ENCODE measurements around the gene ARHGEF2. TPM values are rescaled to one million over a fixed set of nuclear protein-coding genes. Genes with fewer than 3 reads are reported as not detected.

The ARHGEF2 gene
- total RNA-seq, 4 donors from 2014 or later, result 13.6 to 27.3 (median 26.4) TPM

- DNase-seq, result no peak
- in situ Hi-C loops (cut with MboI; ENCODE audit: low sequenced_read_pairs in 4 of 4), result no loop called here
- no peaks in the 10 kb centered on the region for H3K27me3 ChIP-seq
- H3K36me3 ChIP-seq, result no peaks in the 10 kb centered on the region
- H3K27ac ChIP-seq, result peak overlapping the region; percentile 87 to 97 (median 93)
- H3K4me3 ChIP-seq, result peak overlapping the region in 3 of 4 donors; percentile 26 to 92 (median 84)
- TF ChIP-seq POLR2A (IDR thresholded peaks at IDR 0.05), result no peak
- TF ChIP-seq, protein P1, sequence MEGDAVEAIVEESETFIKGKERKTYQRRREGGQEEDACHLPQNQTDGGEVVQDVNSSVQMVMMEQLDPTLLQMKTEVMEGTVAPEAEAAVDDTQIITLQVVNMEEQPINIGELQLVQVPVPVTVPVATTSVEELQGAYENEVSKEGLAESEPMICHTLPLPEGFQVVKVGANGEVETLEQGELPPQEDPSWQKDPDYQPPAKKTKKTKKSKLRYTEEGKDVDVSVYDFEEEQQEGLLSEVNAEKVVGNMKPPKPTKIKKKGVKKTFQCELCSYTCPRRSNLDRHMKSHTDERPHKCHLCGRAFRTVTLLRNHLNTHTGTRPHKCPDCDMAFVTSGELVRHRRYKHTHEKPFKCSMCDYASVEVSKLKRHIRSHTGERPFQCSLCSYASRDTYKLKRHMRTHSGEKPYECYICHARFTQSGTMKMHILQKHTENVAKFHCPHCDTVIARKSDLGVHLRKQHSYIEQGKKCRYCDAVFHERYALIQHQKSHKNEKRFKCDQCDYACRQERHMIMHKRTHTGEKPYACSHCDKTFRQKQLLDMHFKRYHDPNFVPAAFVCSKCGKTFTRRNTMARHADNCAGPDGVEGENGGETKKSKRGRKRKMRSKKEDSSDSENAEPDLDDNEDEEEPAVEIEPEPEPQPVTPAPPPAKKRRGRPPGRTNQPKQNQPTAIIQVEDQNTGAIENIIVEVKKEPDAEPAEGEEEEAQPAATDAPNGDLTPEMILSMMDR (IDR thresholded peaks at IDR 0.05 in 4 of 5, conservative IDR thresholded peaks at IDR 0.05 in 1 of 5), result no peak
- intact Hi-C loops (cut with DNase I; ENCODE audit: low total_unique reads), result no loop called here
- ATAC-seq, result no peak
- H3K4me1 ChIP-seq, result peaks cover 77 to 89% of the 10 kb centered on the region in 2 donors
- H3K9me3 ChIP-seq, result no peaks in the 10 kb centered on the region
These were observed 3.9 kb downstream of the ARHGEF2 start for GRCh38 chr1:155974208-155975115.

GRCh38 chr1:155973723-155974122, 4.6 kb downstream of the ARHGEF2 start:
- Histone ChIP-seq H3K36me3 (no peaks in the 10 kb centered on the region), H3K4me1 (peaks cover 77 to 89% of the 10 kb centered on the region in 2 donors), H3K4me3 (no peak overlapping the region), H3K27me3 (no peaks in the 10 kb centered on the region), H3K27ac (peak overlapping the region; percentile 87 to 97 (median 93)), H3K9me3 (no peaks in the 10 kb centered on the region)
- DNase-seq, result no peak
- no peak for ATAC-seq
- intact Hi-C loops (cut with DNase I; ENCODE audit: low total_unique reads) (no loop called here), in situ Hi-C loops (cut with MboI; ENCODE audit: low sequenced_read_pairs in 4 of 4) (no loop called here)
- no peak for TF ChIP-seq POLR2A (IDR thresholded peaks at IDR 0.05)
- TF ChIP-seq, protein P1 (IDR thresholded peaks at IDR 0.05 in 4 of 5, conservative IDR thresholded peaks at IDR 0.05 in 1 of 5), result no peak

DNA sequence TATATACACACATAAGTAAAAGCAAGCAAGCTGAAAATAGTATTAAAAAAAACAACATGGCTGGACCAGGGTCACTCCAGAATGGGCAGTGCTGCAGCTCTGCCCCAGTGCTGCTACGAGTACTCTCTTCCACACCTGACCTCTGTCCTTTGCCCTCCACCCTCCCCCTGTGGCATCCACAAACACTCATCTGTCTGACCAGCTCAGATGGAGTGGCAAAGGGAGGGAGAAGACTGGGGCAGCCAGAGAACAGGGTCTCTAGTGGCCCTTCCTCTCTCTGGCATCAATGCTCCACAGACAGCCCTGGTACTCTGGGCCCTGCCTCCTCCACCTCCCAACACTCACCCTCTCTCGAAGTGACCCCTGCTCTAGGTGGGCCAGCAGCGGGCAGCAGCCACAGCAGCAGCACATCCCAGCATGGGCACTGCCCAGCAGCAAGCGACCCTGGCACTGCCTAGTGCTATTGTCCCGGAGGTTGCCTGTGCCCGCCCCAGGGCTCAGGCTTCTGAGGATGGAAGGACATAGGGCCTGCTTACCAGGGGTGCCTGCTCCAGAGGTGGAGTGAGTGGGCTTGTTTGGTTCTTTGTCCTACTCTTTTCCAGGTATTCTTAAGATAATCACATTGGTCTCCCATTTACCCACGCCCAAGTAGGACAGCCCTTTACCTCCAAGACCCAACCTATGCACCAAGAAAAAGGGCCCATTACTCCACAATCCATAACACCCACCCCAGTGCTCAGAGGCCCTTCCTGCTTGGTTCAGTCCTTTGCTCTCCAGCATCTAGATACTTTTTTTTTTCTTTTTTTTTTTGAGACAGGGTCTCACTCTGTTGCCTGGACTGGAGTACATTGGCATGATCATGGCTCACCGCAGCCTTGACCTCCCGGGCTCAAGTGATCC, 6.2 kb downstream of the ARHGEF2 start:
- in situ Hi-C loops (cut with MboI; ENCODE audit: low sequenced_read_pairs in 4 of 4), result no loop called here
- TF ChIP-seq POLR2A (IDR thresholded peaks at IDR 0.05), result no peak
- TF ChIP-seq, protein P1 (IDR thresholded peaks at IDR 0.05 in 4 of 5, conservative IDR thresholded peaks at IDR 0.05 in 1 of 5), result no peak

GRCh38 chr1:155970531-155971167, 7.7 kb downstream of the ARHGEF2 start:
- Histone ChIP-seq H3K27ac (peak overlapping the region; percentile 82 to 95 (median 88)), H3K36me3 (peaks cover 0 to 8% of the 10 kb centered on the region in 2 donors), H3K4me3 (no peak overlapping the region), H3K27me3 (no peaks in the 10 kb centered on the region), H3K9me3 (no peaks in the 10 kb centered on the region), H3K4me1 (peaks cover 83 to 93% of the 10 kb centered on the region in 2 donors)
- peak in 1 of 2 donors; percentile 40 for ATAC-seq
- intact Hi-C loops (cut with DNase I; ENCODE audit: low total_unique reads), result no loop called here
- TF ChIP-seq, protein P1 (IDR thresholded peaks at IDR 0.05 in 4 of 5, conservative IDR thresholded peaks at IDR 0.05 in 1 of 5), result no peak
- peak in 1 of 2 donors; percentile 8 for TF ChIP-seq POLR2A (IDR thresholded peaks at IDR 0.05)
- peak in 1 of 2 donors; percentile 61 for DNase-seq
- in situ Hi-C loops (cut with MboI; ENCODE audit: low sequenced_read_pairs in 4 of 4), result no loop called here

More for the DNA sequence above, 6.2 kb downstream of the ARHGEF2 start:
- DNase-seq (no peak), ATAC-seq (no peak)
- Histone ChIP-seq H3K9me3 (no peaks in the 10 kb centered on the region), H3K27ac (peak overlapping the region; percentile 56 to 95 (median 86)), H3K4me3 (no peak overlapping the region), H3K4me1 (peaks cover 90 to 99% of the 10 kb centered on the region in 2 donors), H3K36me3 (no peaks in the 10 kb centered on the region), H3K27me3 (no peaks in the 10 kb centered on the region)
- intact Hi-C loops (cut with DNase I; ENCODE audit: low total_unique reads), result no loop called here
